PC-9 (cell line): ENCODE results near the gene IGF2.

Experiments used
- EZH2 ChIP-seq: fragments of 200-600 bp; sonication (generic); IDR thresholded peaks from 2 replicates; pipeline ENCODE4 v1.8.0; 2017; ENCODE audit warnings: antibody characterized with exemption, low read depth
- TF ChIP-seq, protein P1 (sequence below): fragments of 200-600 bp; sonication (generic); conservative IDR thresholded peaks from 2 replicates; pipeline ENCODE4 v1.6.1; 2017; ENCODE audit warnings: mixed run types, antibody characterized with exemption, mild to moderate bottlenecking, moderate library complexity

DNA sequence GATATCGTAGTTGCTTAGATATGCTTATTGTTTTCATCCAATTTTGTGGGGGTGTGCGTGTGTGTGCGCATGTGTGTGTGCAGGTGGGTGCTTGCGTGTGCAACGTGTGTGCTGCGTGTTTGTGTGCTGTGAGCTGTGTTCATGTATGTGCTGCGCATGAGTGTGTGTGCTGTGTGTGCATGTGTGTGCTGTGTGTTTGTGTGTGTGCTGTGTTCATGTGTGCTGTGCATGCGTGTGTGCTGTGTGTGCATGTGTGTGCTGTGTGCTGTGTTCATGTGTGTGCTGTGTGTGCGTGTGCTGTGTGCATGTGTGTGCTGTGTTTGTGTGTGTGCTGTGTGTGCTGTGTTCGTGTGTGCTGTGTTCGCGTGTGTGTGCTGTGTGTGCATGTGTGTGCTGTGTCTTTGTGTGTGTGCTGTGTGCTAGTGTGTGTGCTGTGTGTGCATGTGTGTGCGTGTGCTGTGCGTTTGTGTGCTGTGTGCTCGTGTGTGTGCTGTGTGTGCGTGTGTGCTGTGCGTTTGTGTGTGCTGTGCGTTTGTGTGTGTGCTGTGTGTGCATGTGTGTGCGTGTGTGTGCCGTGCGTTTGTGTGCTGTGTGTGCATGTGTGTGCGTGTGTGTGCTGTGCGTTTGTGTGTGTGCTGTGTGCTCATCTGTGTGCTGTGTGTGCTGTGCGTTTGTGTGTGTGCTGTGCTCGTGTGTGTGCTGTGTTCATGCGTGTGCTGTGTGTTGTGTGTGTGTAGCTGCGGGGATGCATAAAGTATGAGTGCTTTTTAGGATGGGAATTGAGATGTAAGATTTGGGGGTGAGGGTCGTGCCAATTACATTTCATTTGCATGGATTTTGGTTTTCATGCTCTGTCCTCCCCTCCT is 7.6 kb downstream of the IGF2 start:
- TF ChIP-seq, protein P1, sequence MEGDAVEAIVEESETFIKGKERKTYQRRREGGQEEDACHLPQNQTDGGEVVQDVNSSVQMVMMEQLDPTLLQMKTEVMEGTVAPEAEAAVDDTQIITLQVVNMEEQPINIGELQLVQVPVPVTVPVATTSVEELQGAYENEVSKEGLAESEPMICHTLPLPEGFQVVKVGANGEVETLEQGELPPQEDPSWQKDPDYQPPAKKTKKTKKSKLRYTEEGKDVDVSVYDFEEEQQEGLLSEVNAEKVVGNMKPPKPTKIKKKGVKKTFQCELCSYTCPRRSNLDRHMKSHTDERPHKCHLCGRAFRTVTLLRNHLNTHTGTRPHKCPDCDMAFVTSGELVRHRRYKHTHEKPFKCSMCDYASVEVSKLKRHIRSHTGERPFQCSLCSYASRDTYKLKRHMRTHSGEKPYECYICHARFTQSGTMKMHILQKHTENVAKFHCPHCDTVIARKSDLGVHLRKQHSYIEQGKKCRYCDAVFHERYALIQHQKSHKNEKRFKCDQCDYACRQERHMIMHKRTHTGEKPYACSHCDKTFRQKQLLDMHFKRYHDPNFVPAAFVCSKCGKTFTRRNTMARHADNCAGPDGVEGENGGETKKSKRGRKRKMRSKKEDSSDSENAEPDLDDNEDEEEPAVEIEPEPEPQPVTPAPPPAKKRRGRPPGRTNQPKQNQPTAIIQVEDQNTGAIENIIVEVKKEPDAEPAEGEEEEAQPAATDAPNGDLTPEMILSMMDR: no peak
- TF ChIP-seq EZH2: no peak
